ENCODE data around the gene IQSEC1. TPM values are rescaled to one million over a fixed set of nuclear protein-coding genes. Genes with fewer than 3 reads are reported as not detected.

IQSEC1 gene
- total RNA-seq, 1 donor: 22.1 TPM

GRCh38 chr3:13083898-13084297 lies 10.7 kb upstream of the IQSEC1 start:
- no peaks in the 10 kb centered on the region for H3K36me3 ChIP-seq (ENCODE audit: insufficient read depth, low read length)
- no peak for DNase-seq (ENCODE audit: insufficient read length, low spot score, missing footprints)
- no peak overlapping the region for H3K4me3 ChIP-seq (ENCODE audit: insufficient read depth, low read length)
- no peak overlapping the region for H3K4me2 ChIP-seq (ENCODE audit: insufficient read depth, low read length)
- no peak for TF ChIP-seq CTCF (IDR thresholded peaks at IDR 0.05; ENCODE audit: extremely low read depth, low read depth, low read length)
- H3K27ac ChIP-seq (ENCODE audit: low read depth, low read length): no peak overlapping the region
- H4K20me1 ChIP-seq (ENCODE audit: insufficient read depth, low read length): no peaks in the 10 kb centered on the region
- peaks cover 13% of the 10 kb centered on the region for H3K27me3 ChIP-seq (ENCODE audit: insufficient read depth, low read length)
- peaks cover 10% of the 10 kb centered on the region for H3K4me1 ChIP-seq (ENCODE audit: insufficient read depth, low read length)
- no peaks in the 10 kb centered on the region for H3K79me2 ChIP-seq (ENCODE audit: insufficient read depth, low read length)
- no peak overlapping the region for H2AFZ ChIP-seq (ENCODE audit: low read length)
- H3K9me3 ChIP-seq (ENCODE audit: low read depth, low read length): no peaks in the 10 kb centered on the region

DNA sequence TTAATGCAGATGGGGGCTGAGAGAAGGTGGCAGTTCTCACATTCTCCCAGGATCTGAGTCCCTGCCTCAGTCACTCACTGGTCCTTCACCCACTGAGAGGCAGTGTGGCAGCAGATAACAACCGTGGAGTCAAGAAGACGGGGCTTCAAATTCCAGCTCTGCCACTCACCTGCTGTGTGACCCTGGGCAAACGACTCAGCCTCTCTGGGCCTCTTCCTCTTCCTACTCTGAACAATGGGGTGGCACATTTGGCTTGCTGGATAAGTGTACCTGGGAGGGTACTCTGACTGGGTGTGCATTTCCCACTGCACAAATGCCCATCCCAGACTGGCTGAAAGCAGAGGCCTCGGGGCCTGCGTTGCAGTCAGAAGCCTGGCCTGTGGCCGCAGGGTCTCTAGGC lies 10.0 kb upstream of the IQSEC1 start:
- no peak for DNase-seq (ENCODE audit: insufficient read length, low spot score, missing footprints)
- Histone ChIP-seq H3K9me3 (ENCODE audit: low read depth, low read length) (no peaks in the 10 kb centered on the region), H4K20me1 (ENCODE audit: insufficient read depth, low read length) (no peaks in the 10 kb centered on the region), H3K27me3 (ENCODE audit: insufficient read depth, low read length) (peaks cover 15% of the 10 kb centered on the region), H3K27ac (ENCODE audit: low read depth, low read length) (no peak overlapping the region), H2AFZ (ENCODE audit: low read length) (no peak overlapping the region), H3K4me2 (ENCODE audit: insufficient read depth, low read length) (no peak overlapping the region), H3K4me1 (ENCODE audit: insufficient read depth, low read length) (peaks cover 10% of the 10 kb centered on the region), H3K4me3 (ENCODE audit: insufficient read depth, low read length) (no peak overlapping the region), H3K79me2 (ENCODE audit: insufficient read depth, low read length) (no peaks in the 10 kb centered on the region), H3K36me3 (ENCODE audit: insufficient read depth, low read length) (no peaks in the 10 kb centered on the region)
- TF ChIP-seq CTCF (IDR thresholded peaks at IDR 0.05; ENCODE audit: extremely low read depth, low read depth, low read length): no peak

DNA sequence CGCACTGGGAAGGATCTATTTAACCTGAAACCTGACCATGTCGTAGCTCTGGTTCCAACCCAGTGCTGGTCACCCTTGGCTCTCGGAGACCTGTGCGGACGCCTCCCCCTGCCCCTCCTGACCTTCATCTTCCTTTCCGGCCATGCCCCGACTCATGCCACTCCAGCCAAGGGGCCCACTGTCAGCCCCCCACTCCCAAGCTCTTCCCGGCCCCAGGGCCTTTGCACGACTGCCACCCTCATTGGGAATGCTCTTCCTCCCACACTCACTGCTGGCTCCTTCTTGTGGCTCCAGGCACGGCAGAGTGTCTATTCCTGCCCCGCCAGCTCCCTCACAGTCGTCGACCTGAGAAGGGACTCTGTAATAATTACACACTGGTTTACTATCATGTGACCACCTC lies 9.4 kb upstream of the IQSEC1 start:
- Histone ChIP-seq H2AFZ (ENCODE audit: low read length) (no peak overlapping the region), H4K20me1 (ENCODE audit: insufficient read depth, low read length) (no peaks in the 10 kb centered on the region), H3K9me3 (ENCODE audit: low read depth, low read length) (no peaks in the 10 kb centered on the region), H3K79me2 (ENCODE audit: insufficient read depth, low read length) (no peaks in the 10 kb centered on the region), H3K4me1 (ENCODE audit: insufficient read depth, low read length) (peaks cover 11% of the 10 kb centered on the region), H3K36me3 (ENCODE audit: insufficient read depth, low read length) (no peaks in the 10 kb centered on the region), H3K27ac (ENCODE audit: low read depth, low read length) (no peak overlapping the region), H3K4me2 (ENCODE audit: insufficient read depth, low read length) (no peak overlapping the region), H3K4me3 (ENCODE audit: insufficient read depth, low read length) (no peak overlapping the region), H3K27me3 (ENCODE audit: insufficient read depth, low read length) (peaks cover 21% of the 10 kb centered on the region)
- DNase-seq (ENCODE audit: insufficient read length, low spot score, missing footprints): no peak
- no peak for TF ChIP-seq CTCF (IDR thresholded peaks at IDR 0.05; ENCODE audit: extremely low read depth, low read depth, low read length)

GRCh38 chr3:13081603-13082360 lies 8.6 kb upstream of the IQSEC1 start:
- no peak overlapping the region for H3K27ac ChIP-seq (ENCODE audit: low read depth, low read length)
- peaks cover 2% of the 10 kb centered on the region for H4K20me1 ChIP-seq (ENCODE audit: insufficient read depth, low read length)
- H3K36me3 ChIP-seq (ENCODE audit: insufficient read depth, low read length): no peaks in the 10 kb centered on the region
- no peak overlapping the region for H3K4me3 ChIP-seq (ENCODE audit: insufficient read depth, low read length)
- H2AFZ ChIP-seq (ENCODE audit: low read length): no peak overlapping the region
- no peaks in the 10 kb centered on the region for H3K9me3 ChIP-seq (ENCODE audit: low read depth, low read length)
- peaks cover 27% of the 10 kb centered on the region for H3K27me3 ChIP-seq (ENCODE audit: insufficient read depth, low read length)
- H3K4me1 ChIP-seq (ENCODE audit: insufficient read depth, low read length): peaks cover 18% of the 10 kb centered on the region
- DNase-seq (ENCODE audit: insufficient read length, low spot score, missing footprints): no peak
- no peaks in the 10 kb centered on the region for H3K79me2 ChIP-seq (ENCODE audit: insufficient read depth, low read length)
- no peak overlapping the region for H3K4me2 ChIP-seq (ENCODE audit: insufficient read depth, low read length)
- no peak for TF ChIP-seq CTCF (IDR thresholded peaks at IDR 0.05; ENCODE audit: extremely low read depth, low read depth, low read length)
